Peyer's patch (tissue), 4 donors: ENCODE data around the gene MZT2B. TPM values are rescaled to one million over a fixed set of nuclear protein-coding genes. Genes with fewer than 3 reads are reported as not detected.
"Not testable (repeated sequence)": the region's sequence is repeated elsewhere in the genome, so short reads cannot be mapped to it uniquely, and the experiment has no call there.

Source experiments
- DNase-seq, 3 donors: peaks; one replicate each; pipeline ENCODE4 v3.0.0-alpha.2; 2017 to 2019
- H3K27ac ChIP-seq, 4 donors: fragments of 200-600 bp; sonication (generic); one replicate each; pipeline ENCODE4 v1.5.1; 2016 to 2019
- H3K27me3 ChIP-seq, 2 donors: fragments of 200-600 bp; sonication (generic); one replicate each; pipeline ENCODE4 v1.5.1; 2019
- H3K36me3 ChIP-seq, 3 donors: fragments of 200-600 bp; sonication (generic); one replicate each; pipeline ENCODE4 v1.5.1; 2016 to 2019
- H3K4me1 ChIP-seq, 4 donors: fragments of 200-600 bp; sonication (generic); one replicate each; pipeline ENCODE4 v1.5.1; 2016 to 2019
- H3K4me3 ChIP-seq, 4 donors: fragments of 200-600 bp; sonication (generic); 1 replicate in 3 of 4; 2 replicates in 1 of 4; pipeline ENCODE4 v1.5.1; 2016 to 2019; ENCODE audit warnings: mild to moderate bottlenecking in 1 of 4
- H3K9me3 ChIP-seq, 4 donors: fragments of 200-600 bp; sonication (generic); one replicate each; pipeline ENCODE4 v1.5.1; 2016 to 2019; ENCODE audit warnings: mild to moderate bottlenecking in 1 of 4
- CTCF ChIP-seq, 6 experiments: fragments of 450-650 bp in 4 of 6; fragments of 200-600 bp in 2 of 6; sonication (generic) in 1 of 6; IDR thresholded peaks; one replicate each; pipeline ENCODE4 v1.5.1; 2017 to 2019; ENCODE audit warnings: antibody characterized with exemption in 6 of 6, mild to moderate bottlenecking in 3 of 6, moderate library complexity in 1 of 6
- POLR2A ChIP-seq, 2 donors: fragments of 450-650 bp; IDR thresholded peaks; one replicate each; pipeline ENCODE4 v1.5.1; 2017; ENCODE audit warnings: antibody characterized with exemption in 2 of 2, mild to moderate bottlenecking in 2 of 2, moderate library complexity in 2 of 2
- total RNA-seq, 4 donors: library from RNA; depleted of rRNA; stranded (reverse); fragments of >200 nt; gene quantifications; one replicate each; pipeline ENCODE4 v1.1.0, GENCODE V29; 2016

MZT2B gene
- total RNA-seq, 4 donors from 2014 or later: 47.0 to 88.6 (median 61.8) TPM

GRCh38 chr2:130156624-130157004 lies 25.4 kb upstream of the MZT2B start:
- H3K4me1 ChIP-seq: peaks cover 0 to 7% (median 0%) of the 10 kb centered on the region in 4 donors

GRCh38 chr2:130157354-130157753 lies 24.7 kb upstream of the MZT2B start:
- peak; percentile 22 to 52 (median 29) for DNase-seq
- not testable (repeated sequence) for H3K27me3 ChIP-seq, H3K4me3 ChIP-seq, H3K9me3 ChIP-seq, H3K4me1 ChIP-seq
- H3K36me3 ChIP-seq: peaks cover 0 to 32% (median 0%) of the 10 kb centered on the region in 3 donors
- peak overlapping the region in 1 of 4 donors; percentile 40 for H3K27ac ChIP-seq

More at GRCh38 chr2:130156624-130157004, 25.4 kb upstream of the MZT2B start:
- no peak overlapping the region for H3K4me3 ChIP-seq
- no peak overlapping the region for H3K27ac ChIP-seq
- H3K27me3 ChIP-seq: no peaks in the 10 kb centered on the region
- peaks cover 0 to 35% (median 0%) of the 10 kb centered on the region in 3 donors for H3K36me3 ChIP-seq
- H3K9me3 ChIP-seq: no peaks in the 10 kb centered on the region
- DNase-seq: peak in 1 of 3 donors; percentile 36
- TF ChIP-seq POLR2A (IDR thresholded peaks at IDR 0.05) (no peak), CTCF (IDR thresholded peaks at IDR 0.05) (no peak)

- peaks cover 0 to 32% (median 0%) of the 10 kb centered on the region in 3 donors for H3K36me3 ChIP-seq
- DNase-seq: peak in 2 of 3 donors; percentile 71 to 73
- H3K4me1 ChIP-seq, H3K4me3 ChIP-seq, H3K9me3 ChIP-seq, H3K27me3 ChIP-seq: not testable (repeated sequence)
- peak overlapping the region in 1 of 4 donors; percentile 40 for H3K27ac ChIP-seq
Measured at GRCh38 chr2:130157825-130158514, 24.1 kb upstream of the MZT2B start.

GRCh38 chr2:130158631-130159030 lies 23.4 kb upstream of the MZT2B start:
- no peaks in the 10 kb centered on the region for H3K9me3 ChIP-seq
- DNase-seq: no peak
- H3K36me3 ChIP-seq: peaks cover 0 to 31% (median 0%) of the 10 kb centered on the region in 3 donors
- TF ChIP-seq CTCF (IDR thresholded peaks at IDR 0.05) (no peak), POLR2A (IDR thresholded peaks at IDR 0.05) (no peak)
- no peak overlapping the region for H3K27ac ChIP-seq
- H3K4me1 ChIP-seq: peaks cover 0 to 7% (median 0%) of the 10 kb centered on the region in 4 donors
- no peaks in the 10 kb centered on the region for H3K27me3 ChIP-seq
- H3K4me3 ChIP-seq: no peak overlapping the region

- not testable (repeated sequence) for H3K4me3 ChIP-seq, H3K9me3 ChIP-seq, H3K27ac ChIP-seq, DNase-seq, H3K4me1 ChIP-seq, H3K27me3 ChIP-seq
- peaks cover 0 to 32% (median 0%) of the 10 kb centered on the region in 3 donors for H3K36me3 ChIP-seq
Measured at GRCh38 chr2:130159376-130159775, 22.7 kb upstream of the MZT2B start.

- no peaks in the 10 kb centered on the region for H3K27me3 ChIP-seq
- H3K36me3 ChIP-seq: peaks cover 0 to 34% (median 0%) of the 10 kb centered on the region in 3 donors
- no peak overlapping the region for H3K4me3 ChIP-seq
- TF ChIP-seq CTCF (IDR thresholded peaks at IDR 0.05): no peak
- no peak for TF ChIP-seq POLR2A (IDR thresholded peaks at IDR 0.05)
- no peak for DNase-seq
- no peak overlapping the region for H3K27ac ChIP-seq
- H3K4me1 ChIP-seq: peaks cover 0 to 7% (median 0%) of the 10 kb centered on the region in 4 donors
- no peaks in the 10 kb centered on the region for H3K9me3 ChIP-seq
Measured at GRCh38 chr2:130160131-130160530, 21.9 kb upstream of the MZT2B start.

- H3K9me3 ChIP-seq, H3K27me3 ChIP-seq, H3K4me3 ChIP-seq, H3K4me1 ChIP-seq, H3K27ac ChIP-seq, DNase-seq: not testable (repeated sequence)
- peaks cover 0 to 39% (median 0%) of the 10 kb centered on the region in 3 donors for H3K36me3 ChIP-seq
Measured at GRCh38 chr2:130160838-130161705, 21.0 kb upstream of the MZT2B start.

- not testable (repeated sequence) for H3K4me1 ChIP-seq, H3K4me3 ChIP-seq, H3K27me3 ChIP-seq, H3K27ac ChIP-seq, H3K9me3 ChIP-seq, DNase-seq
- peaks cover 0 to 53% (median 0%) of the 10 kb centered on the region in 3 donors for H3K36me3 ChIP-seq
Measured at GRCh38 chr2:130162486-130162885, 19.6 kb upstream of the MZT2B start.
